ENCODE results near the gene IGFLR1.

Gene IGFLR1

DNA sequence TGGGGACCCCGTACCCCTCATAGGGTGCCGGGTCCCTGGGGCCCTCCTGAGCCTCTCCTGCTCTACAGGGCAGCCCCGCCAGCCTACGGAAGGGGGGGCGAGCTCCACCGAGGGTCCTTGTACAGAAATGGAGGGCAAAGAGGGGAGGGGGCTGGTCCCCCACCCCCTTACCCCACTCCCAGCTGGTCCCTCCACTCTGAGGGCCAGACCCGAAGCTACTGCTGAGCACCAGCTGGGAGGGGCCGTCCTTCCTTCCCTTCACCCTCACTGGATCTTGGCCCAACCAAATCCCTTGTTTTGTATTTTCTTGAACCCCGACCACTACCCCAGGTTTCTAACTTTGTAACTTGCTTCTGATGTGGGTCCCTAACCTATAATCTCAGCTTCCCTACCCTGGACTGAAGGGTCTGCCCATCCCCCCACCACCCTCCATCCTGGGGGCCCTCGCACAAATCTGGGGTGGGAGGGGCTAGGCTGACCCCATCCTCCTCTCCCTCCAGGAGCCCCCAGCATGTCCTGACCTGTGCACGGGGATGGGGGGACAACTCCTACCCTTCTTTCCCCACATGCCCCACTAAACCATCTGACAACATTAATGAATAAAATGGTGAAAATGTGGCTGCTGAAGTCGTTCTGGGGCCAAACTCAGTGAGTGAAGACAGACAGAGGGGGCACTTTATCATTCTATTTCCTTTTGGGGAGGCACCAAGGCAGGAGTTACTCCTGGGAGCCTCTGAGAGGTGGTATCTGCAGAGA is 46.1 kb upstream of the IGFLR1 start:
- TF ChIP-seq, protein P1, sequence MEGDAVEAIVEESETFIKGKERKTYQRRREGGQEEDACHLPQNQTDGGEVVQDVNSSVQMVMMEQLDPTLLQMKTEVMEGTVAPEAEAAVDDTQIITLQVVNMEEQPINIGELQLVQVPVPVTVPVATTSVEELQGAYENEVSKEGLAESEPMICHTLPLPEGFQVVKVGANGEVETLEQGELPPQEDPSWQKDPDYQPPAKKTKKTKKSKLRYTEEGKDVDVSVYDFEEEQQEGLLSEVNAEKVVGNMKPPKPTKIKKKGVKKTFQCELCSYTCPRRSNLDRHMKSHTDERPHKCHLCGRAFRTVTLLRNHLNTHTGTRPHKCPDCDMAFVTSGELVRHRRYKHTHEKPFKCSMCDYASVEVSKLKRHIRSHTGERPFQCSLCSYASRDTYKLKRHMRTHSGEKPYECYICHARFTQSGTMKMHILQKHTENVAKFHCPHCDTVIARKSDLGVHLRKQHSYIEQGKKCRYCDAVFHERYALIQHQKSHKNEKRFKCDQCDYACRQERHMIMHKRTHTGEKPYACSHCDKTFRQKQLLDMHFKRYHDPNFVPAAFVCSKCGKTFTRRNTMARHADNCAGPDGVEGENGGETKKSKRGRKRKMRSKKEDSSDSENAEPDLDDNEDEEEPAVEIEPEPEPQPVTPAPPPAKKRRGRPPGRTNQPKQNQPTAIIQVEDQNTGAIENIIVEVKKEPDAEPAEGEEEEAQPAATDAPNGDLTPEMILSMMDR (IDR thresholded peaks at IDR 0.05; ENCODE audit: control insufficient read depth, insufficient read depth, low read depth, low read length, missing control alignments) = no peak
- DNase-seq (ENCODE audit: low read depth) = no peak
- no peak overlapping the region for H3K4me3 ChIP-seq (ENCODE audit: control insufficient read depth, low read depth, low read length)

DNA sequence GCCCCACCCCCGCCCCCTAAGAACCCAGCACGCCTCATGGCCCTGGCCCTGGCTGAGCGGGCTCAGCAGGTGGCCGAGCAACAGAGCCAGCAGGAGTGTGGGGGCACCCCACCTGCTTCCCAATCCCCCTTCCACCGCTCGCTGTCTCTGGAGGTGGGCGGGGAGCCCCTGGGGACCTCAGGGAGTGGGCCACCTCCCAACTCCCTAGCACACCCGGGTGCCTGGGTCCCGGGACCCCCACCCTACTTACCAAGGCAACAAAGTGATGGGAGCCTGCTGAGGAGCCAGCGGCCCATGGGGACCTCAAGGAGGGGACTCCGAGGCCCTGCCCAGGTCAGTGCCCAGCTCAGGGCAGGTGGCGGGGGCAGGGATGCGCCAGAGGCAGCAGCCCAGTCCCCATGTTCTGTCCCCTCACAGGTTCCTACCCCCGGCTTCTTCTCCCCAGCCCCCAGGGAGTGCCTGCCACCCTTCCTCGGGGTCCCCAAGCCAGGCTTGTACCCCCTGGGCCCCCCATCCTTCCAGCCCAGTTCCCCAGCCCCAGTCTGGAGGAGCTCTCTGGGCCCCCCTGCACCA is 45.1 kb upstream of the IGFLR1 start:
- DNase-seq (ENCODE audit: low read depth) = no peak
- H3K4me3 ChIP-seq (ENCODE audit: control insufficient read depth, low read depth, low read length) = no peak overlapping the region
- TF ChIP-seq, protein P1 (IDR thresholded peaks at IDR 0.05; ENCODE audit: control insufficient read depth, insufficient read depth, low read depth, low read length, missing control alignments) = no peak

DNA sequence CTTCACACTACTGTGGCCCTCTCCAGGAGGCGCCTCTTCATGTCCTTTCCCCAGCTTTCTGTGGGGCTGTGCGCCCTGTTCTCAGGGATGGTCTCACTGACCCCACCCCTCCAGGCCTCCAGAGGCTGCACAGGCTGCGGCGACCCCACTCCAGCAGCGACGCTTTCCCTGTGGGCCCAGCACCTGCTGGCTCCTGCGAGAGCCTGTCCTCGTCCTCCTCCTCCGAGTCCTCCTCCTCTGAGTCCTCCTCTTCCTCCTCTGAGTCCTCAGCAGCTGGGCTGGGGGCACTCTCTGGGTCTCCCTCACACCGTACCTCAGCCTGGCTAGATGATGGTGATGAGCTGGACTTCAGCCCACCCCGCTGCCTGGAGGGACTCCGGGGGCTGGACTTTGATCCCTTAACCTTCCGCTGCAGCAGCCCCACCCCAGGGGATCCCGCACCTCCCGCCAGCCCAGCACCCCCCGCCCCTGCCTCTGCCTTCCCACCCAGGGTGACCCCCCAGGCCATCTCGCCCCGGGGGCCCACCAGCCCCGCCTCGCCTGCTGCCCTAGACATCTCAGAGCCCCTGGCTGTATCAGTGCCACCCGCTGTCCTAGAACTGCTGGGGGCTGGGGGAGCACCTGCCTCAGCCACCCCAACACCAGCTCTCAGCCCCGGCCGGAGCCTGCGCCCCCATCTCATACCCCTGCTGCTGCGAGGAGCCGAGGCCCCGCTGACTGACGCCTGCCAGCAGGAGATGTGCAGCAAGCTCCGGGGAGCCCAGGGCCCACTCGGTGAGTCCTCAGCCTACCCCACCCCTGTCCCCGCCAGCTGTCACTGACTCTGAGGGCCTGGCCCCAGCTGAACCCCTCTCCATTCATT is 44.3 kb upstream of the IGFLR1 start:
- TF ChIP-seq, protein P1 (IDR thresholded peaks at IDR 0.05; ENCODE audit: control insufficient read depth, insufficient read depth, low read depth, low read length, missing control alignments) = no peak
- no peak overlapping the region for H3K4me3 ChIP-seq (ENCODE audit: control insufficient read depth, low read depth, low read length)
- no peak for DNase-seq (ENCODE audit: low read depth)

DNA sequence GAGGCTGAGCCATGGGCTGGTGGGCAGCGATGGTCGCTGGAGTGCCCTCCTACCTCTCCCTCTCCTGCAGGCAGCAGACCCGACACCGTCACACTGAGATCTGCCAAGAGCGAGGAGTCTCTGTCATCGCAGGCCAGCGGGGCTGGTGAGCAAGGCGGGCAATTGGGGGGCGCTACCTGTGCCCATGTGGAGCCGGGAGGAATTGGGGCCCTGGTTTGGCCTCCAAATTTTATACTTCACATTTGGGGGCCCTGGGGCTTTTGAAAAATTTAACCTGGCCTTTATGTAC is 43.0 kb upstream of the IGFLR1 start:
- no peak for DNase-seq (ENCODE audit: low read depth)
- no peak overlapping the region for H3K4me3 ChIP-seq (ENCODE audit: control insufficient read depth, low read depth, low read length)
- TF ChIP-seq, protein P1 (IDR thresholded peaks at IDR 0.05; ENCODE audit: control insufficient read depth, insufficient read depth, low read depth, low read length, missing control alignments) = no peak

DNA sequence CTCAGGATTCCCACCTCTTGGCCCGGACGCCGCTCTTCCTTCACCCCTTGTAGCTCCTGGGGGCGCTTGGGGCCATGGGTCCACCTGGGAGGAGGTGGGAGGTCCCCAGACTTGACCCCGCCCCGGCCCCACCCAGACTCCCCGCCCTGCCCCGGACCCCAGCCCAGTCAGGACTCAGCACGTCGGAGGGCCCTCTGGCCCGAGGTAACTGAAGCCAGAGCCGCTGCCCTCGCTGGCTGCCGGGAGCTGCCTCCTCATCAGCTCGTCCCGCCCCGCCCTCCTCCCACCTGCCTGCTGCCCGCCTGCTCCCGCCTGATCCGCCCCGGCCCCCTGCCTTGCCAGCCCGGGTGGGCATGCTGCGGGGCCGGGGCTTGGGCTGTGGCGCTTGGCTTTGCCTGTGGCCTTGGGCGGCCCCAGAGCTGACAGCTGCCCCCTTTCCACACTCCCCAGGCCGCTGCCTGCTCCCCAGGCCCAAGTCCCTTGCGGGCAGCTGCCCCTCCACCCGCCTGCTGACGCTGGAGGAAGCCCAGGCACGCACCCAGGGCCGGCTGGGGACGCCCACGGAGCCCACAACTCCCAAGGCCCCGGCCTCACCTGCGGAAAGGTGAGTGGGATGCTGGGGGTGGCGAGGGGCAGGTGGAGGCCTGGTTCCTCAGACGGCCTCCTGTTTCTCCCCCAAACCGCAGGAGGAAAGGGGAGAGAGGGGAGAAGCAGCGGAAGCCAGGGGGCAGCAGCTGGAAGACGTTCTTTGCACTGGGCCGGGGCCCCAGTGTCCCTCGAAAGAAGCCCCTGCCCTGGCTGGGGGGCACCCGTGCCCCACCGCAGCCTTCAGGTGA is 42.5 kb upstream of the IGFLR1 start:
- DNase-seq (ENCODE audit: low read depth) = no peak
- H3K4me3 ChIP-seq (ENCODE audit: control insufficient read depth, low read depth, low read length) = no peak overlapping the region
- TF ChIP-seq, protein P1 (IDR thresholded peaks at IDR 0.05; ENCODE audit: control insufficient read depth, insufficient read depth, low read depth, low read length, missing control alignments) = no peak
